NCI-H2107 (cell line): ENCODE results near the gene KRT222.

Experiments
- DNase-seq: peaks from one replicate; lab custom pipeline; 2025; lab: John Stamatoyannopoulos, UW

The KRT222 gene

GRCh38 chr17:40615068-40615840, 49.7 kb downstream of the KRT222 start:
- DNase-seq: no peak

DNA sequence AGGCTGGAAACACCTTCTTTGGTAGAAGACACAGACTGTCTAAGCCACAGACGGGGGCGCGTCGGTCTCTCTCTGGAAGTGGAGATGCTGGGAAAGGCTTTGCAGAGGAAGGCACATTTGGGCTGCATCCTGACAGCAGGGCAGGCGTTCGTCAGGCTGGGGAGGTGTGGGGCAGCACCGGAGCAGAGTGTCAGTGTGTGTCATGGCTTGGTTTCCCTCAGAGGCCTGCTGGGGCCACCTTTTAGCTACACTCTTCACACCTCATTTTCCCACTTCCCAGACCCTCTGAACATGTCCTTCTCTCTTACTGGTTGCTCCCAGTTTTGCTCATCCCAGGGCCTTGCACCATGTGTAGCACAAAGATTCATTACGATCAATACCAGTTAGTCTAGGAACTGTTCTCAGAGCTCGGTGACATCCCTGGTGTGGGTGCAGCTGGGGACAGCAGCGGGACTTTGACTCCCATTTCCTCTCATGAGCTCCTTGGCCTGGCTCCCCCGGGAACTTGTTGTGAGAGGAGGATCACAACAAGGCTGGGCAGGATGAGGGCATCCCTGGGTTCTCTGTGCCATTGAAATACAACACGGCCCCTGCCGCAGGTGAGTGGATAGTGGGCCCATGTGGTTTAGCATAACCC, 50.4 kb downstream of the KRT222 start:
- DNase-seq: no peak

- DNase-seq: no peak
Observed at GRCh38 chr17:40613467-40614154, 51.4 kb downstream of the KRT222 start.

- DNase-seq: no peak
Observed at GRCh38 chr17:40612599-40613244, 52.3 kb downstream of the KRT222 start.

DNA sequence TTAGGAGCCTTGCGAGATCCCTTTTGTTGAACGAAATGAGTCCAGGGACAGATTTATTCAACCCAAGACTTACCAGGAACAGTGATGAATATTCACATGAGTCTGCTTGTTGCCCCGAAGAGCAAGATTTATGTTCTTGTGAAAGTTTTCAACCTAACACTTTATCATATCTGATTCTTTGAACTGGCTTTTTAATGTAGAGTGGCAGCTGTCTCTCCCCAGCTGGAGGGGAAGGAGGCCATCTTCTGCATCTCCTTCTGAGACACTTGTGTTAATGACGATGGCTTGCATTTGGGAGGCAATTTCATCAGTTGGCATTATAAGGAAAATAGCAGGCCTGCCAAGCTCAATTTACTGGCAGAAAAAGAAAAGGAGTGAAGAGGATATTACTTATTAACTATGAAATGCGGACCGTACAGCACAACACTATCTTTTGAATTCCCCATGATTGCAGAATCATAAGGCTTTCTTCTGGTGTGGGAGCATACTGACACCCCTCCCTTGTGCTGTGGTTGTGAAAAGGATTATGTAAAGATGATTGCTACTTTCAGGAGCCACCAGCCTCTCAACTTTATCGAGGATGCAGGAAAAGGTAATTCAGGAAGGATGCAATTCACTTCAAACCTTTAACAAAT, 53.0 kb downstream of the KRT222 start:
- DNase-seq: no peak

- no peak for DNase-seq
Observed at GRCh38 chr17:40610359-40610758, 54.6 kb downstream of the KRT222 start.

- DNase-seq: no peak
Observed at GRCh38 chr17:40608061-40608581, 56.9 kb downstream of the KRT222 start.

DNA sequence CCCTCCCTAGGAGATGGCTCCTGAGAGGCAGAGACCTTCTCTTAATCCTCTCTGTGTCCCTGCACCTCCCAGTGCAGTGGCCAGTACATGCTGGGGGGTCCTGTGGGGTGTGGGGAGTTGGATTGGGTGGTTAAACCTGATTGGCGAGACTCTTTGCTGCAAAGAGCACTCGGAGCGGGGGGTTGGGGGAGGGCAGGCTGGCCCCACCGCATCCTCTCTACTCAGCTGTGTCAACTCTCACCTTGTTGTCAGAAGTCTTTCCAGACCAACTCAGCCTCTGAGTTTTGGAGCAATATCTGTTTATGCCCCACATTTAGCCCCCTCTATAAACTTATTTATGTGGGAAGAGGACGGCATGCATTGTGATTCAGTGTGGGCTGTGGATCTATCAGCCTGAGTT, 57.3 kb downstream of the KRT222 start:
- no peak for DNase-seq

- no peak for DNase-seq
Observed at GRCh38 chr17:40606548-40607353, 58.2 kb downstream of the KRT222 start.

GRCh38 chr17:40605306-40605705, 59.7 kb downstream of the KRT222 start:
- DNase-seq: no peak
